HEK293 (cell line): Measurements from ENCODE around the gene PROX1.

Experiments
- CTCF ChIA-PET: fragments of 350-600 bp; formaldehyde crosslinking; extraction: SDS; loops from one replicate; lab custom pipeline; 2021; ENCODE audit warnings: antibody characterized with exemption; lab: Yijun Ruan, JAX
- POLR2A ChIA-PET: fragments of 300-600 bp; formaldehyde crosslinking; extraction: SDS; loops from one replicate; lab custom pipeline; 2020; ENCODE audit warnings: antibody characterized with exemption, inconsistent platforms; lab: Yijun Ruan, JAX
- H3K27ac ChIP-seq: fragments of 200-500 bp; sonication (Bioruptor generic); 2 replicates; pipeline ENCODE4 v1.5.1; 2014; ENCODE audit warnings: low read depth, low read length, control low read depth, inconsistent platforms; ENCODE audit errors: extremely low read depth
- H3K36me3 ChIP-seq, 2 experiments: fragments of 200-500 bp in 1 of 2; sonication (Bioruptor generic) in 1 of 2; 1 replicate in 1 of 2; 2 replicates in 1 of 2; pipeline ENCODE4 v1.5.1; 2014 to 2017; ENCODE audit warnings: inconsistent platforms in 2 of 2, low read length in 2 of 2; ENCODE audit not compliant: control insufficient read depth in 2 of 2, insufficient read depth in 1 of 2
- H3K4me1 ChIP-seq: fragments of 200-500 bp; sonication (Bioruptor generic); 2 replicates; pipeline ENCODE4 v1.5.1; 2014; ENCODE audit warnings: mild to moderate bottlenecking, low read length, inconsistent platforms; ENCODE audit not compliant: control insufficient read depth, insufficient read depth
- H3K4me3 ChIP-seq: 2 replicates; pipeline ENCODE4 v1.5.1; 2011; ENCODE audit warnings: low read depth, mild to moderate bottlenecking, control low read depth, low read length, moderate library complexity
- H3K9me3 ChIP-seq: fragments of 200-500 bp; sonication (Bioruptor generic); 2 replicates; pipeline ENCODE4 v1.5.1; 2014; ENCODE audit warnings: low read depth, low read length, inconsistent platforms; ENCODE audit not compliant: control insufficient read depth, insufficient read depth
- GLIS1 ChIP-seq: fragments of 450-650 bp; formaldehyde crosslinking; IDR thresholded peaks from 2 replicates; pipeline ENCODE4 v1.5.1; 2016; ENCODE audit warnings: missing biosample characterization, missing genetic modification characterization
- HOXD13 ChIP-seq: sonication (generic); formaldehyde crosslinking; IDR thresholded peaks from 2 replicates; pipeline ENCODE4 v1.8.0; 2022; ENCODE audit warnings: missing genetic modification reagents, borderline replicate concordance
- KLF9 ChIP-seq: fragments of 450-650 bp; formaldehyde crosslinking; IDR thresholded peaks from 2 replicates; pipeline ENCODE4 v1.5.1; 2016; ENCODE audit warnings: missing biosample characterization, missing genetic modification characterization, low read depth
- PRDM2 ChIP-seq: fragments of 450-650 bp; formaldehyde crosslinking; IDR thresholded peaks from 2 replicates; pipeline ENCODE4 v1.5.1; 2016; ENCODE audit warnings: missing biosample characterization, missing genetic modification characterization, borderline replicate concordance
- SP3 ChIP-seq: fragments of 450-650 bp; formaldehyde crosslinking; IDR thresholded peaks from 2 replicates; pipeline ENCODE4 v1.5.1; 2016; ENCODE audit warnings: missing biosample characterization, missing genetic modification characterization
- SP7 ChIP-seq: fragments of 450-650 bp; formaldehyde crosslinking; IDR thresholded peaks from 2 replicates; pipeline ENCODE4 v1.5.1; 2016; ENCODE audit warnings: missing biosample characterization, missing genetic modification characterization
- TCF7L2 ChIP-seq: IDR thresholded peaks from 2 replicates; pipeline ENCODE4 v1.6.1; 2011; ENCODE audit warnings: low read depth, mild to moderate bottlenecking, inconsistent platforms, low read length, moderate library complexity, borderline replicate concordance
- YY1 ChIP-seq: fragments of 450-650 bp; formaldehyde crosslinking; IDR thresholded peaks from 2 replicates; pipeline ENCODE4 v1.5.1; 2018; ENCODE audit warnings: missing biosample characterization, missing genetic modification characterization
- ZNF211 ChIP-seq: fragments of 450-650 bp; formaldehyde crosslinking; IDR thresholded peaks from 2 replicates; pipeline ENCODE4 v1.5.1; 2016; ENCODE audit warnings: low read depth, missing biosample characterization, missing genetic modification characterization
- ZNF280C ChIP-seq: fragments of 450-650 bp; formaldehyde crosslinking; IDR thresholded peaks from 2 replicates; pipeline ENCODE4 v1.5.1; 2016; ENCODE audit warnings: missing biosample characterization, missing genetic modification characterization
- ZNF585B ChIP-seq: fragments of 450-650 bp; formaldehyde crosslinking; IDR thresholded peaks from 2 replicates; pipeline ENCODE4 v1.5.1; 2016; ENCODE audit warnings: missing biosample characterization, missing genetic modification characterization
- ZNF629 ChIP-seq: fragments of 450-650 bp; formaldehyde crosslinking; IDR thresholded peaks from 2 replicates; pipeline ENCODE4 v1.5.1; 2017; ENCODE audit warnings: missing biosample characterization, missing genetic modification characterization
- ZNF785 ChIP-seq: fragments of 450-650 bp; formaldehyde crosslinking; IDR thresholded peaks from 2 replicates; pipeline ENCODE4 v1.5.1; 2016; ENCODE audit warnings: missing biosample characterization, missing genetic modification characterization
- ZNF792 ChIP-seq: fragments of 450-650 bp; formaldehyde crosslinking; IDR thresholded peaks from 2 replicates; pipeline ENCODE4 v1.5.1; 2016; ENCODE audit warnings: missing biosample characterization, missing genetic modification characterization
- TF ChIP-seq, protein P1 (sequence below): fragments of 450-650 bp; IDR thresholded peaks from 2 replicates; pipeline ENCODE4 v1.5.1; 2018; ENCODE audit warnings: missing biosample characterization, mild to moderate bottlenecking, missing genetic modification characterization
- TF ChIP-seq, protein P2 (sequence below): fragments of 450-650 bp; formaldehyde crosslinking; IDR thresholded peaks from 2 replicates; pipeline ENCODE4 v1.5.1; 2017; ENCODE audit warnings: missing biosample characterization, mild to moderate bottlenecking, missing genetic modification characterization, moderate library complexity
- TF ChIP-seq, protein P3 (sequence below): fragments of 450-650 bp; formaldehyde crosslinking; IDR thresholded peaks from 2 replicates; pipeline ENCODE4 v1.5.1; 2016; ENCODE audit warnings: missing biosample characterization, missing genetic modification characterization

The PROX1 gene

GRCh38 chr1:214021321-214021720 is 33.5 kb downstream of the PROX1 start (continued):
- TF ChIP-seq, protein P1, sequence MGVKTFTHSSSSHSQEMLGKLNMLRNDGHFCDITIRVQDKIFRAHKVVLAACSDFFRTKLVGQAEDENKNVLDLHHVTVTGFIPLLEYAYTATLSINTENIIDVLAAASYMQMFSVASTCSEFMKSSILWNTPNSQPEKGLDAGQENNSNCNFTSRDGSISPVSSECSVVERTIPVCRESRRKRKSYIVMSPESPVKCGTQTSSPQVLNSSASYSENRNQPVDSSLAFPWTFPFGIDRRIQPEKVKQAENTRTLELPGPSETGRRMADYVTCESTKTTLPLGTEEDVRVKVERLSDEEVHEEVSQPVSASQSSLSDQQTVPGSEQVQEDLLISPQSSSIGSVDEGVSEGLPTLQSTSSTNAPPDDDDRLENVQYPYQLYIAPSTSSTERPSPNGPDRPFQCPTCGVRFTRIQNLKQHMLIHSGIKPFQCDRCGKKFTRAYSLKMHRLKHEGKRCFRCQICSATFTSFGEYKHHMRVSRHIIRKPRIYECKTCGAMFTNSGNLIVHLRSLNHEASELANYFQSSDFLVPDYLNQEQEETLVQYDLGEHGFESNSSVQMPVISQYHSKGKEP (tag by site-specific recombination): no peak

DNA sequence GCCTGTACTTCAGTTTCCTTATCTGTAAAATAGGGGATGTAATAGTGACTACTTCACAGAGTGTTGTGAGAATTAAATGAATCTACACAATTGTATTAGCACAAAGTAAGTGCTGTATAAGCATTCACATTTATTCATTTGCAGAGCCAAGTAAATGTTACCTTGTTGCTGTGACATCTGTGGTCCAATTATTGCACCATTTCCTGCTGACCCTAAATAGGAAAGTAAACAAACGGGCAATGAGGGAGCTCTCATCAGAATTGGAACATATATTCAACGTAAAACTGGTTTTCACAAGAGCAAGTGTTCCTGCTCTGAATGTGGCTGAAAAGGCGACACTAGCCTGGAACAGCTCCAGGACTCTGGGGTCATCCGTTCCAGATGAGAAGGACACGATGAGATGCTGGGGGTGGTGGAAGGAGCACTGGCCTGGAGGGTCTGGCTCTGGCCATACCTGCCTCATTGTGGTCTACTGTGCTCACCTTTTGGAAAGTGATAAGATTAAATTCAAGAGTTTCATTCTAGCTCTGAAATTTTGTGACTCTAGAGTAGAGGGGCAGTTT is 34.5 kb downstream of the PROX1 start:
- Histone ChIP-seq H3K36me3 (peaks cover 0 to 8% of the 10 kb centered on the region in 2 experiments; a peak in 1 of 3 replicates), H3K4me3 (no peak overlapping the region), H3K27ac (no peak overlapping the region), H3K9me3 (no peaks in the 10 kb centered on the region), H3K4me1 (peaks cover 5% of the 10 kb centered on the region; the same call in 1 of the 2 replicates)
- ChIA-PET CTCF (no interaction called here), POLR2A (no interaction called here)
- TF ChIP-seq ZNF280C (tag by site-specific recombination) (no peak), TCF7L2 (no peak), ZNF629 (tag by site-specific recombination) (no peak), SP7 (tag by site-specific recombination) (no peak)
- TF ChIP-seq, protein P2, sequence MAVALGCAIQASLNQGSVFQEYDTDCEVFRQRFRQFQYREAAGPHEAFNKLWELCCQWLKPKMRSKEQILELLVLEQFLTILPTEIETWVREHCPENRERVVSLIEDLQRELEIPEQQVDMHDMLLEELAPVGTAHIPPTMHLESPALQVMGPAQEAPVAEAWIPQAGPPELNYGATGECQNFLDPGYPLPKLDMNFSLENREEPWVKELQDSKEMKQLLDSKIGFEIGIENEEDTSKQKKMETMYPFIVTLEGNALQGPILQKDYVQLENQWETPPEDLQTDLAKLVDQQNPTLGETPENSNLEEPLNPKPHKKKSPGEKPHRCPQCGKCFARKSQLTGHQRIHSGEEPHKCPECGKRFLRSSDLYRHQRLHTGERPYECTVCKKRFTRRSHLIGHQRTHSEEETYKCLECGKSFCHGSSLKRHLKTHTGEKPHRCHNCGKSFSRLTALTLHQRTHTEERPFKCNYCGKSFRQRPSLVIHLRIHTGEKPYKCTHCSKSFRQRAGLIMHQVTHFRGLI (tag by site-specific recombination): no peak

DNA sequence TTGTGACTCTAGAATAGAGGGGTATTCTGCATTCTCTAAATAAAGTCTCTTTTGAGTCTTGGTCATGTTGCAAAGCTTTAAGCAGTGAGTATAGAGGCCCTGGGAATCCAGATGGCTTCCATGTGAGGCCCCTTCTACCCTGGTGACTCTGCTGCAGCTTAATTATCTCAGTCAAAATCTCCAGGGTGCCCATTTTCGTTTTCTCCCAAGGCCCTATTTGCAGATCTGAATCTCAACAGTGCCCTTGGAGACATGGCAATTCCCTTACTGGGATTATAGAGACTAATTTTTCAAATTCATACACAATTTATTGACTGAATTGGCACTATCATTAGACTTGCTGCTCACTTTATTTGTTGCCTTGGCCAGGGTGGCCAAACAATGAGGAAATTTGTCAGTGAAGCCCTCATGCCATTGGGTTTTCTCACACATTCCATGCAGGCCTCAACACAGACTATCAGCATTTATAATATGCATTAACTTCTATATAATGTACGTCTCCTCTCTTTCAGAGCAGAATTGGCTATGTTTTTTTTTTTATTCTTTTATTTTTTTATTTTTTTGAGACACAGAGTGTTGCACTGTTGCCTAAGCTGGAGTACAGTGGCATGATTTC is 35.1 kb downstream of the PROX1 start:
- Histone ChIP-seq H3K36me3 (peaks cover 0 to 8% of the 10 kb centered on the region in 2 experiments; a peak in 1 of 3 replicates), H3K27ac (no peak overlapping the region), H3K9me3 (no peaks in the 10 kb centered on the region), H3K4me1 (0 out of 2 replicates have a peak, but pooled peaks cover 5% of the 10 kb centered on the region), H3K4me3 (no peak overlapping the region)
- CTCF ChIA-PET: no interaction called here
- POLR2A ChIA-PET: no interaction called here
- no peak for TF ChIP-seq SP3
- no peak for TF ChIP-seq ZNF785
- no peak for TF ChIP-seq ZNF792 (tag by site-specific recombination)
- TF ChIP-seq YY1 (tag by site-specific recombination): no peak
- no peak for TF ChIP-seq HOXD13
- no peak for TF ChIP-seq ZNF585B (tag by site-specific recombination)
- no peak for TF ChIP-seq GLIS1 (tag by site-specific recombination)
- TF ChIP-seq ZNF211 (tag by site-specific recombination): no peak
- TF ChIP-seq KLF9 (tag by site-specific recombination): no peak
- TF ChIP-seq PRDM2 (tag by site-specific recombination): no peak
- TF ChIP-seq, protein P3, sequence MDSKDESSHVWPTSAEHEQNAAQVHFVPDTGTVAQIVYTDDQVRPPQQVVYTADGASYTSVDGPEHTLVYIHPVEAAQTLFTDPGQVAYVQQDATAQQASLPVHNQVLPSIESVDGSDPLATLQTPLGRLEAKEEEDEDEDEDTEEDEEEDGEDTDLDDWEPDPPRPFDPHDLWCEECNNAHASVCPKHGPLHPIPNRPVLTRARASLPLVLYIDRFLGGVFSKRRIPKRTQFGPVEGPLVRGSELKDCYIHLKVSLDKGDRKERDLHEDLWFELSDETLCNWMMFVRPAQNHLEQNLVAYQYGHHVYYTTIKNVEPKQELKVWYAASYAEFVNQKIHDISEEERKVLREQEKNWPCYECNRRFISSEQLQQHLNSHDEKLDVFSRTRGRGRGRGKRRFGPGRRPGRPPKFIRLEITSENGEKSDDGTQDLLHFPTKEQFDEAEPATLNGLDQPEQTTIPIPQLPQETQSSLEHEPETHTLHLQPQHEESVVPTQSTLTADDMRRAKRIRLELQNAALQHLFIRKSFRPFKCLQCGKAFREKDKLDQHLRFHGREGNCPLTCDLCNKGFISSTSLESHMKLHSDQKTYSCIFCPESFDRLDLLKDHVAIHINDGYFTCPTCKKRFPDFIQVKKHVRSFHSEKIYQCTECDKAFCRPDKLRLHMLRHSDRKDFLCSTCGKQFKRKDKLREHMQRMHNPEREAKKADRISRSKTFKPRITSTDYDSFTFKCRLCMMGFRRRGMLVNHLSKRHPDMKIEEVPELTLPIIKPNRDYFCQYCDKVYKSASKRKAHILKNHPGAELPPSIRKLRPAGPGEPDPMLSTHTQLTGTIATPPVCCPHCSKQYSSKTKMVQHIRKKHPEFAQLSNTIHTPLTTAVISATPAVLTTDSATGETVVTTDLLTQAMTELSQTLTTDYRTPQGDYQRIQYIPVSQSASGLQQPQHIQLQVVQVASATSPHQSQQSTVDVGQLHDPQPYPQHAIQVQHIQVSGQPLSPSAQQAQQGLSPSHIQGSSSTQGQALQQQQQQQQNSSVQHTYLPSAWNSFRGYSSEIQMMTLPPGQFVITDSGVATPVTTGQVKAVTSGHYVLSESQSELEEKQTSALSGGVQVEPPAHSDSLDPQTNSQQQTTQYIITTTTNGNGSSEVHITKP (tag by site-specific recombination): no peak
